HepG2 (cell line): ENCODE measurements around the gene HIGD1C. TPM values are rescaled to one million over a fixed set of nuclear protein-coding genes. Genes with fewer than 3 reads are reported as not detected.

Source experiments
- DPF2 ChIP-seq: sonication (generic); formaldehyde crosslinking; IDR thresholded peaks from 2 replicates; pipeline ENCODE4 v1.4.0; 2020; ENCODE audit warnings: mild to moderate bottlenecking, low read depth, missing genetic modification reagents, borderline replicate concordance
- PAF1 ChIP-seq: IDR thresholded peaks from 2 replicates; pipeline ENCODE4 v1.6.1; 2016; ENCODE audit warnings: missing genetic modification reagents, missing compliant biosample characterization
- RARG ChIP-seq: sonication (generic); formaldehyde crosslinking; IDR thresholded peaks from 2 replicates; pipeline ENCODE4 v1.4.0; 2020; ENCODE audit warnings: low read depth, mild to moderate bottlenecking, missing genetic modification reagents
- REXO4 ChIP-seq: sonication (generic); formaldehyde crosslinking; IDR thresholded peaks from 2 replicates; pipeline ENCODE4 v1.8.0; 2022; ENCODE audit warnings: missing genetic modification reagents, mild to moderate bottlenecking, borderline replicate concordance
- SOX6 ChIP-seq, 2 experiments: fragments of 450-650 bp in 1 of 2; sonication (generic) in 1 of 2; formaldehyde crosslinking in 1 of 2; IDR thresholded peaks; 2 replicates each; pipeline versions ENCODE4 v1.4.0 to v1.6.1; 2017 to 2020; ENCODE audit warnings: antibody characterized with exemption in 1 of 2, mild to moderate bottlenecking in 1 of 2, missing genetic modification reagents in 1 of 2
- SSRP1 ChIP-seq: IDR thresholded peaks from 2 replicates; pipeline ENCODE4 v1.6.1; 2016; ENCODE audit warnings: control low read depth
- TCF7 ChIP-seq: sonication (generic); IDR thresholded peaks from 2 replicates; pipeline ENCODE4 v1.6.1; 2016; ENCODE audit warnings: antibody characterized with exemption, low read depth
- ZNF124 ChIP-seq: sonication (generic); formaldehyde crosslinking; IDR thresholded peaks from 2 replicates; pipeline ENCODE4 v1.4.0; 2020; ENCODE audit warnings: missing genetic modification reagents
- ZNF235 ChIP-seq: sonication (generic); formaldehyde crosslinking; IDR thresholded peaks from 2 replicates; pipeline ENCODE4 v1.8.1; 2023; ENCODE audit warnings: mild to moderate bottlenecking, missing genetic modification reagents, borderline replicate concordance
- ZSCAN21 ChIP-seq: sonication (generic); formaldehyde crosslinking; IDR thresholded peaks from 2 replicates; pipeline ENCODE4 v1.8.0; 2022; ENCODE audit warnings: mild to moderate bottlenecking, missing genetic modification reagents, moderate library complexity, borderline replicate concordance
- polyA plus RNA-seq, 8 experiments: library from polyadenylated mRNA; depleted of rRNA in 3 of 8; stranded (reverse) in 7 of 8; unstranded in 1 of 8; fragments of >200 nt; fragmentation: Illumina TruSeq in 4 of 8; extraction: Trizol in 4 of 8; gene quantifications; 2 replicates each; pipeline versions ENCODE4 v1.2.1 to v1.2.3, GENCODE V29; 2011 to 2016; ENCODE audit warnings: low read depth in 4 of 8, missing spikeins in 1 of 8, mixed read lengths in 1 of 8; ENCODE audit not compliant: insufficient read depth in 1 of 8
- total RNA-seq, 5 experiments: library from RNA; depleted of rRNA; stranded (reverse); fragments of >200 nt; fragmentation: Illumina TruSeq; extraction: Trizol; gene quantifications; 2 replicates each; pipeline ENCODE4 v1.2.3, GENCODE V29; 2016; ENCODE audit warnings: low read depth in 1 of 5
- TF ChIP-seq, protein P1 (sequence below): sonication (generic); formaldehyde crosslinking; IDR thresholded peaks from 2 replicates; pipeline ENCODE4 v1.4.0; 2020; ENCODE audit warnings: missing genetic modification reagents
- TF ChIP-seq, protein P2 (sequence below): sonication (generic); formaldehyde crosslinking; IDR thresholded peaks from 2 replicates; pipeline ENCODE4 v1.5.0; 2020; ENCODE audit warnings: mild to moderate bottlenecking, low read depth, missing genetic modification reagents, borderline replicate concordance
- TF ChIP-seq, protein P3 (sequence below): sonication (generic); formaldehyde crosslinking; IDR thresholded peaks from 2 replicates; pipeline ENCODE4 v1.5.0; 2020; ENCODE audit warnings: missing genetic modification reagents
- TF ChIP-seq, protein P4 (sequence below): sonication (generic); formaldehyde crosslinking; IDR thresholded peaks from 2 replicates; pipeline ENCODE4 v1.5.0; 2020; ENCODE audit warnings: mild to moderate bottlenecking, missing genetic modification reagents
- TF ChIP-seq, protein P5 (sequence below): sonication (generic); formaldehyde crosslinking; IDR thresholded peaks from 2 replicates; pipeline ENCODE4 v1.4.0; 2020; ENCODE audit warnings: missing genetic modification reagents
- TF ChIP-seq, protein P6 (sequence below): IDR thresholded peaks from 2 replicates; pipeline ENCODE4 v1.6.1; 2016; ENCODE audit warnings: low read depth, borderline replicate concordance

HIGD1C gene
- total and polyA plus RNA-seq, 2 of the 13 experiments (the other 11 are each of a cell fraction or from before 2014, with no cell fraction given), result not detected

DNA sequence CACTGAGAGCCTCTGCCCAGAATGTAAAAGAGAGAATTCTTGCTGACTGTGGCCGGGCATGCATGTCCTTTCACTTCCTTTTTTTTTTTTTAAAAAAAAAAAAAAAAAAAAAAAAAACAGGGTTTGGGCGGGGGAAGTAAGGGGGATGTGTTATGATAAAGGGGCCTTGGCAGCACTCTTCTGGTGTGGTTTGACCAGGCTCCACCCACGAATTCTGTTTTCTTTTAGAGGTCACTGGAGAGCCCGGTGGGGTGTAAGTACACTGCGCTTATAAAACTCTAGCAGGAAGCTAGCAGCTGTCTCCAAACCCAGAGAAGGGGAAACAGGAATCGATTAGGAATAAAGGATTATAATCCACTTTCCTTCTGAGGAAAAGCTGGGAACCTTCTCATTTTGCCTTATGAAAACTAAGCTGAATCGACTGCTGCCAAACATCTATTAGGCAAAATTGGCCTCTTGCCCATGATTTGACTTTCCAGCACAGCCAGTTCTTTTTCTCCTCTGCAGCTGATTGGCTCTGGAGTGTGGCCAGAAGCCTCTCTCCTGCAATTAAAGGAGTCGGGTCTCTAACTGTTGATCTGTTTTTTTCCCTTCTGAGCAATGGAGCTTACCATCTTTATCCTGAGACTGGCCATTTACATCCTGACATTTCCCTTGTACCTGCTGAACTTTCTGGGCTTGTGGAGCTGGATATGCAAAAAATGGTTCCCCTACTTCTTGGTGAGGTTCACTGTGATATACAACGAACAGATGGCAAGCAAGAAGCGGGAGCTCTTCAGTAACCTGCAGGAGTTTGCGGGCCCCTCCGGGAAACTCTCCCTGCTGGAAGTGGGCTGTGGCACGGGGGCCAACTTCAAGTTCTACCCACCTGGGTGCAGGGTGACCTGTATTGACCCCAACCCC lies 27.7 kb upstream of the HIGD1C start (continued):
- TF ChIP-seq, protein P1, sequence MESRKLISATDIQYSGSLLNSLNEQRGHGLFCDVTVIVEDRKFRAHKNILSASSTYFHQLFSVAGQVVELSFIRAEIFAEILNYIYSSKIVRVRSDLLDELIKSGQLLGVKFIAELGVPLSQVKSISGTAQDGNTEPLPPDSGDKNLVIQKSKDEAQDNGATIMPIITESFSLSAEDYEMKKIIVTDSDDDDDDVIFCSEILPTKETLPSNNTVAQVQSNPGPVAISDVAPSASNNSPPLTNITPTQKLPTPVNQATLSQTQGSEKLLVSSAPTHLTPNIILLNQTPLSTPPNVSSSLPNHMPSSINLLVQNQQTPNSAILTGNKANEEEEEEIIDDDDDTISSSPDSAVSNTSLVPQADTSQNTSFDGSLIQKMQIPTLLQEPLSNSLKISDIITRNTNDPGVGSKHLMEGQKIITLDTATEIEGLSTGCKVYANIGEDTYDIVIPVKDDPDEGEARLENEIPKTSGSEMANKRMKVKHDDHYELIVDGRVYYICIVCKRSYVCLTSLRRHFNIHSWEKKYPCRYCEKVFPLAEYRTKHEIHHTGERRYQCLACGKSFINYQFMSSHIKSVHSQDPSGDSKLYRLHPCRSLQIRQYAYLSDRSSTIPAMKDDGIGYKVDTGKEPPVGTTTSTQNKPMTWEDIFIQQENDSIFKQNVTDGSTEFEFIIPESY (CRISPR knock-in tag), result no peak
- TF ChIP-seq, protein P2, sequence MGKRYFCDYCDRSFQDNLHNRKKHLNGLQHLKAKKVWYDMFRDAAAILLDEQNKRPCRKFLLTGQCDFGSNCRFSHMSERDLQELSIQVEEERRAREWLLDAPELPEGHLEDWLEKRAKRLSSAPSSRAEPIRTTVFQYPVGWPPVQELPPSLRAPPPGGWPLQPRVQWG (CRISPR knock-in tag), result no peak
- TF ChIP-seq, protein P3, sequence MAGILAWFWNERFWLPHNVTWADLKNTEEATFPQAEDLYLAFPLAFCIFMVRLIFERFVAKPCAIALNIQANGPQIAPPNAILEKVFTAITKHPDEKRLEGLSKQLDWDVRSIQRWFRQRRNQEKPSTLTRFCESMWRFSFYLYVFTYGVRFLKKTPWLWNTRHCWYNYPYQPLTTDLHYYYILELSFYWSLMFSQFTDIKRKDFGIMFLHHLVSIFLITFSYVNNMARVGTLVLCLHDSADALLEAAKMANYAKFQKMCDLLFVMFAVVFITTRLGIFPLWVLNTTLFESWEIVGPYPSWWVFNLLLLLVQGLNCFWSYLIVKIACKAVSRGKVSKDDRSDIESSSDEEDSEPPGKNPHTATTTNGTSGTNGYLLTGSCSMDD, result no peak
- TF ChIP-seq TCF7 (no peak), REXO4 (CRISPR knock-in tag) (no peak), RARG (no peak), ZNF235 (CRISPR knock-in tag) (no peak), ZSCAN21 (no peak), SOX6 (IDR thresholded peaks at IDR 0.05) (no peak), SOX6 (CRISPR knock-in tag; IDR thresholded peaks at IDR 0.05) (no peak; the same call in 1 of the 2 replicates), ZNF124 (no peak), DPF2 (CRISPR knock-in tag) (no peak), PAF1 (CRISPR knock-in tag) (no peak), SSRP1 (CRISPR knock-in tag) (no peak)
- TF ChIP-seq, protein P4, sequence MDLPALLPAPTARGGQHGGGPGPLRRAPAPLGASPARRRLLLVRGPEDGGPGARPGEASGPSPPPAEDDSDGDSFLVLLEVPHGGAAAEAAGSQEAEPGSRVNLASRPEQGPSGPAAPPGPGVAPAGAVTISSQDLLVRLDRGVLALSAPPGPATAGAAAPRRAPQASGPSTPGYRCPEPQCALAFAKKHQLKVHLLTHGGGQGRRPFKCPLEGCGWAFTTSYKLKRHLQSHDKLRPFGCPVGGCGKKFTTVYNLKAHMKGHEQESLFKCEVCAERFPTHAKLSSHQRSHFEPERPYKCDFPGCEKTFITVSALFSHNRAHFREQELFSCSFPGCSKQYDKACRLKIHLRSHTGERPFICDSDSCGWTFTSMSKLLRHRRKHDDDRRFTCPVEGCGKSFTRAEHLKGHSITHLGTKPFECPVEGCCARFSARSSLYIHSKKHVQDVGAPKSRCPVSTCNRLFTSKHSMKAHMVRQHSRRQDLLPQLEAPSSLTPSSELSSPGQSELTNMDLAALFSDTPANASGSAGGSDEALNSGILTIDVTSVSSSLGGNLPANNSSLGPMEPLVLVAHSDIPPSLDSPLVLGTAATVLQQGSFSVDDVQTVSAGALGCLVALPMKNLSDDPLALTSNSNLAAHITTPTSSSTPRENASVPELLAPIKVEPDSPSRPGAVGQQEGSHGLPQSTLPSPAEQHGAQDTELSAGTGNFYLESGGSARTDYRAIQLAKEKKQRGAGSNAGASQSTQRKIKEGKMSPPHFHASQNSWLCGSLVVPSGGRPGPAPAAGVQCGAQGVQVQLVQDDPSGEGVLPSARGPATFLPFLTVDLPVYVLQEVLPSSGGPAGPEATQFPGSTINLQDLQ (CRISPR knock-in tag), result no peak
- TF ChIP-seq, protein P5, sequence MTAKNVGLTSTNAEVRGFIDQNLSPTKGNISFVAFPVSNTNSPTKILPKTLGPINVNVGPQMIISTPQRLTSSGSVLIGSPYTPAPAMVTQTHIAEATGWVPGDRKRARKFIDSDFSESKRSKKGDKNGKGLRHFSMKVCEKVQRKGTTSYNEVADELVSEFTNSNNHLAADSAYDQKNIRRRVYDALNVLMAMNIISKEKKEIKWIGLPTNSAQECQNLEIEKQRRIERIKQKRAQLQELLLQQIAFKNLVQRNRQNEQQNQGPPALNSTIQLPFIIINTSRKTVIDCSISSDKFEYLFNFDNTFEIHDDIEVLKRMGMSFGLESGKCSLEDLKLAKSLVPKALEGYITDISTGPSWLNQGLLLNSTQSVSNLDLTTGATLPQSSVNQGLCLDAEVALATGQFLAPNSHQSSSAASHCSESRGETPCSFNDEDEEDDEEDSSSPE (CRISPR knock-in tag), result no peak
- TF ChIP-seq, protein P6, sequence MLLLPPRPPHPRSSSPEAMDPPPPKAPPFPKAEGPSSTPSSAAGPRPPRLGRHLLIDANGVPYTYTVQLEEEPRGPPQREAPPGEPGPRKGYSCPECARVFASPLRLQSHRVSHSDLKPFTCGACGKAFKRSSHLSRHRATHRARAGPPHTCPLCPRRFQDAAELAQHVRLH (CRISPR knock-in tag), result no peak; the same call in 1 of the 2 replicates
